DOHH2 (cell line): Measurements from ENCODE around the gene PODXL2.

Experiments
- H3F3A ChIP-seq: fragments of 200-600 bp; sonication (generic), shearing (Covaris generic); 2 replicates; pipeline ENCODE4 v1.6.0; 2016; ENCODE audit warnings: antibody characterized with exemption, mild to moderate bottlenecking; ENCODE audit not compliant: control insufficient read depth, insufficient read depth
- H3K27ac ChIP-seq: fragments of 200-600 bp; sonication (generic); 2 replicates; pipeline ENCODE4 v1.5.1; 2014; ENCODE audit warnings: low read depth, mild to moderate bottlenecking, low read length, moderate library complexity
- H3K27me3 ChIP-seq: fragments of 200-600 bp; sonication (generic); 2 replicates; pipeline ENCODE4 v1.6.1; 2014; ENCODE audit warnings: mild to moderate bottlenecking, low read length, mixed read lengths; ENCODE audit not compliant: control insufficient read depth
- H3K36me3 ChIP-seq: fragments of 200-600 bp; sonication (generic); 2 replicates; pipeline ENCODE4 v1.6.1; 2014; ENCODE audit warnings: mild to moderate bottlenecking, low read length, moderate library complexity, mixed read lengths; ENCODE audit not compliant: control insufficient read depth
- H3K4me1 ChIP-seq: fragments of 200-600 bp; sonication (generic); 2 replicates; pipeline ENCODE4 v1.6.1; 2014; ENCODE audit warnings: mild to moderate bottlenecking, low read length, mixed read lengths; ENCODE audit not compliant: control insufficient read depth
- H3K4me2 ChIP-seq: fragments of 200-600 bp; sonication (generic); 2 replicates; pipeline ENCODE4 v1.6.0; 2014; ENCODE audit warnings: mild to moderate bottlenecking, low read length, moderate library complexity
- H3K4me3 ChIP-seq: fragments of 200-600 bp; sonication (generic); 2 replicates; pipeline ENCODE4 v1.5.1; 2014; ENCODE audit warnings: mild to moderate bottlenecking, low read length, mixed read lengths
- H3K79me2 ChIP-seq: fragments of 200-600 bp; sonication (generic); 2 replicates; pipeline ENCODE4 v1.6.1; 2014; ENCODE audit warnings: mild to moderate bottlenecking, low read length, mixed read lengths; ENCODE audit not compliant: control insufficient read depth
- H3K9me2 ChIP-seq: fragments of 200-600 bp; sonication (generic); replicated peaks from 2 replicates; pipeline ENCODE4 v1.6.1; 2014; ENCODE audit warnings: mild to moderate bottlenecking, low read length, mixed read lengths; ENCODE audit not compliant: control insufficient read depth
- H3K9me3 ChIP-seq: fragments of 200-600 bp; sonication (generic); 2 replicates; pipeline ENCODE4 v1.6.1; 2014; ENCODE audit warnings: antibody characterized with exemption, low read length, mixed read lengths; ENCODE audit not compliant: control insufficient read depth, insufficient read depth
- H4K20me1 ChIP-seq: fragments of 200-600 bp; sonication (generic); 2 replicates; pipeline ENCODE4 v1.6.0; 2014; ENCODE audit warnings: low read depth, mild to moderate bottlenecking, antibody characterized with exemption, low read length, moderate library complexity; ENCODE audit not compliant: control insufficient read depth, insufficient read depth
- CTCF ChIP-seq: fragments of 200-600 bp; sonication (generic); IDR thresholded peaks from one replicate; pipeline ENCODE4 v1.5.1; 2014; ENCODE audit warnings: antibody characterized with exemption, mild to moderate bottlenecking, low read depth, low read length; ENCODE audit not compliant: poor library complexity, severe bottlenecking
- EZH2phosphoT487 ChIP-seq: fragments of 200-600 bp; sonication (generic); IDR thresholded peaks from 2 replicates; pipeline ENCODE4 v1.6.1; 2017; ENCODE audit warnings: borderline replicate concordance, mild to moderate bottlenecking, antibody characterized with exemption, low read length, moderate library complexity, mixed read lengths

Gene PODXL2

GRCh38 chr3:127597020-127597771 is 31.8 kb upstream of the PODXL2 start:
- Histone ChIP-seq H3K4me3 (peak overlapping the region; percentile 93), H3K4me1 (peaks cover 65% of the 10 kb centered on the region), H3K4me2 (peak overlapping the region; percentile 97), H3K27ac (peak overlapping the region; percentile 68), H3K36me3 (peaks cover 67% of the 10 kb centered on the region), H3K9me3 (no peaks in the 10 kb centered on the region), H3K79me2 (peaks cover 83% of the 10 kb centered on the region), H3K27me3 (no peaks in the 10 kb centered on the region), H3K9me2 (no peaks in the 10 kb centered on the region), H3F3A (peaks cover 8% of the 10 kb centered on the region; the same call in 1 of the 2 replicates), H4K20me1 (peaks cover 8% of the 10 kb centered on the region; the same call in 1 of the 2 replicates)
- no peak for TF ChIP-seq CTCF
- no peak for TF ChIP-seq EZH2phosphoT487

- no peak for TF ChIP-seq CTCF
- H3K9me3 ChIP-seq = no peaks in the 10 kb centered on the region
- H3K27me3 ChIP-seq = no peaks in the 10 kb centered on the region
- H3K9me2 ChIP-seq = no peaks in the 10 kb centered on the region
- peaks cover 93% of the 10 kb centered on the region for H3K79me2 ChIP-seq
- peak overlapping the region; percentile 93 for H3K4me3 ChIP-seq
- H3F3A ChIP-seq = no peaks in the 10 kb centered on the region
- peaks cover 56% of the 10 kb centered on the region for H3K4me1 ChIP-seq
- peak overlapping the region; percentile 78 for H3K27ac ChIP-seq
- peaks cover 73% of the 10 kb centered on the region for H3K36me3 ChIP-seq
- peak overlapping the region; percentile 94 for H3K4me2 ChIP-seq
- H4K20me1 ChIP-seq = peaks cover 8% of the 10 kb centered on the region; the same call in 1 of the 2 replicates
Observed at GRCh38 chr3:127598841-127599570, 30.0 kb upstream of the PODXL2 start.

- Histone ChIP-seq H3K4me1 (peaks cover 48% of the 10 kb centered on the region), H3K4me2 (peak overlapping the region; percentile 94), H3K9me2 (no peaks in the 10 kb centered on the region), H3K27me3 (no peaks in the 10 kb centered on the region), H3K4me3 (peak overlapping the region; percentile 93), H3K79me2 (peaks cover 93% of the 10 kb centered on the region), H3K27ac (no peak overlapping the region), H3F3A (no peaks in the 10 kb centered on the region), H4K20me1 (peaks cover 8% of the 10 kb centered on the region; the same call in 1 of the 2 replicates), H3K36me3 (peaks cover 83% of the 10 kb centered on the region), H3K9me3 (no peaks in the 10 kb centered on the region)
- no peak for TF ChIP-seq CTCF
- TF ChIP-seq EZH2phosphoT487 = no peak
Observed at GRCh38 chr3:127600749-127601456, 28.1 kb upstream of the PODXL2 start.
